B cell (primary cell): ENCODE data around the gene TP53I3. TPM values are rescaled to one million over a fixed set of nuclear protein-coding genes. Genes with fewer than 3 reads are reported as not detected.

Experiments
- ATAC-seq: fragments of 200-7000 bp; cut with Tn5 transposase; one replicate; pipeline ENCODE4 v1.10.0; 2021; ENCODE audit warnings: low read depth, mild to moderate bottlenecking, moderate number of reproducible peaks, moderate library complexity
- CTCF ChIA-PET: fragments of 350-600 bp; sonication (Branson Sonifier 250); formaldehyde crosslinking; loops from one replicate; lab custom pipeline; 2021; ENCODE audit warnings: antibody characterized with exemption, inconsistent platforms; lab: Charles Lee
- POLR2A ChIA-PET: fragments of 350-600 bp; sonication (Branson Sonifier 250); formaldehyde crosslinking; loops from one replicate; lab custom pipeline; 2021; ENCODE audit warnings: antibody characterized with exemption; lab: Charles Lee
- DNase-seq: peaks from one replicate; pipeline ENCODE4 v3.0.0; 2013
- H2AFZ ChIP-seq: 2 replicates; pipeline ENCODE4 v1.6.1; 2012; ENCODE audit warnings: mild to moderate bottlenecking, low read depth, low read length; ENCODE audit not compliant: insufficient read depth, poor library complexity, severe bottlenecking
- H3K27ac ChIP-seq, 2 donors: 1 replicate in 1 of 2; 2 replicates in 1 of 2; pipeline ENCODE4 v1.5.1; 2012 to 2013; ENCODE audit warnings: low read length in 2 of 2, mild to moderate bottlenecking in 2 of 2, moderate library complexity in 1 of 2
- H3K27me3 ChIP-seq, 4 experiments: fragments of 200-600 bp in 1 of 4; sonication (generic) in 1 of 4; replicated peaks in 1 of 4; 1 replicate in 2 of 4; 2 replicates in 2 of 4; pipeline versions ENCODE4 v1.6.1 to v1.7.0; 2013 to 2016; ENCODE audit warnings: low read length in 3 of 4, mild to moderate bottlenecking in 2 of 4, mixed read lengths in 1 of 4, moderate library complexity in 1 of 4; ENCODE audit not compliant: insufficient read depth in 4 of 4, control insufficient read depth in 3 of 4; ENCODE audit errors: control extremely low read depth in 1 of 4
- H3K36me3 ChIP-seq, 2 experiments: replicated peaks in 1 of 2; 1 replicate in 1 of 2; 2 replicates in 1 of 2; pipeline versions ENCODE4 v1.6.1 to v1.7.1; 2013; ENCODE audit warnings: low read length in 1 of 2; ENCODE audit not compliant: insufficient read depth in 2 of 2, control insufficient read depth in 1 of 2; ENCODE audit errors: control extremely low read depth in 1 of 2, extremely low read depth in 1 of 2
- H3K4me1 ChIP-seq, 2 donors: fragments of 200-600 bp in 1 of 2; sonication (generic) in 1 of 2; 1 replicate in 1 of 2; 2 replicates in 1 of 2; pipeline versions ENCODE4 v1.5.1 to v1.6.1; 2013 to 2017; ENCODE audit warnings: low read length in 2 of 2; ENCODE audit not compliant: control insufficient read depth in 2 of 2, insufficient read depth in 2 of 2
- H3K4me2 ChIP-seq: replicated peaks from 2 replicates; pipeline ENCODE3; 2012; ENCODE audit warnings: mild to moderate bottlenecking, low read depth, low read length; ENCODE audit not compliant: poor library complexity, severe bottlenecking
- H3K4me3 ChIP-seq, 5 experiments: fragments of 200-600 bp in 1 of 5; sonication (generic) in 1 of 5; 1 replicate in 3 of 5; 2 replicates in 2 of 5; pipeline versions ENCODE4 v1.5.1 to v1.7.0; 2011 to 2016; ENCODE audit warnings: low read length in 4 of 5, mild to moderate bottlenecking in 4 of 5, low read depth in 2 of 5, control low read depth in 1 of 5, moderate library complexity in 1 of 5; ENCODE audit not compliant: insufficient read depth in 1 of 5; ENCODE audit errors: control extremely low read depth in 1 of 5, extremely low read depth in 1 of 5
- H3K79me2 ChIP-seq: fragments of 200-600 bp; sonication (generic); one replicate; pipeline ENCODE4 v1.6.0; 2016; ENCODE audit warnings: low read length; ENCODE audit not compliant: control insufficient read depth, insufficient read depth
- H3K9ac ChIP-seq: fragments of 200-600 bp; sonication (generic); 2 replicates; pipeline ENCODE4 v1.6.1; 2017; ENCODE audit warnings: mild to moderate bottlenecking, low read length, moderate library complexity
- H3K9me3 ChIP-seq, 3 donors: one replicate each; pipeline versions ENCODE4 v1.6.1 to v1.7.1; 2013; ENCODE audit warnings: low read length in 2 of 3; ENCODE audit not compliant: control insufficient read depth in 2 of 3, insufficient read depth in 1 of 3; ENCODE audit errors: control extremely low read depth in 1 of 3
- H4K20me1 ChIP-seq: 2 replicates; pipeline ENCODE4 v1.6.0; 2012; ENCODE audit warnings: mild to moderate bottlenecking, low read length; ENCODE audit not compliant: insufficient read depth, control insufficient read depth, poor library complexity, severe bottlenecking
- H3K27ac Mint-ChIP-seq: one replicate; pipeline ENCODE4 v1.8.0; 2021; ENCODE audit warnings: mixed read lengths
- H3K27me3 Mint-ChIP-seq: one replicate; pipeline ENCODE4 v1.8.0; 2021; ENCODE audit warnings: mixed read lengths
- H3K4me1 Mint-ChIP-seq: one replicate; pipeline ENCODE4 v1.8.0; 2021; ENCODE audit warnings: mixed read lengths
- H3K4me3 Mint-ChIP-seq: one replicate; pipeline ENCODE4 v1.8.0; 2021; ENCODE audit warnings: mixed read lengths
- H3K9me3 Mint-ChIP-seq: one replicate; pipeline ENCODE4 v1.8.0; 2022; ENCODE audit warnings: mixed read lengths; ENCODE audit not compliant: insufficient read depth
- CTCF ChIP-seq: fragments of 200-600 bp; IDR thresholded peaks from one replicate; pipeline ENCODE4 v1.8.0; 2022; ENCODE audit warnings: antibody characterized with exemption, mild to moderate bottlenecking
- EZH2 ChIP-seq: IDR thresholded peaks from 2 replicates; pipeline ENCODE4 v1.6.1; 2012; ENCODE audit warnings: borderline replicate concordance, low read depth, mild to moderate bottlenecking, moderate library complexity, low read length; ENCODE audit not compliant: insufficient read depth, poor library complexity, severe bottlenecking
- WGBS: methylation state at CpG from one replicate; pipeline ENCODE4 v1.1.5; 2013; ENCODE audit warnings: missing lambda C conversion rate; ENCODE audit not compliant: insufficient coverage; 5-methylcytosine and 5-hydroxymethylcytosine counted together
- intact Hi-C: fragments of 100-400 bp; cut with micrococcal nuclease; formaldehyde crosslinking; loops from one replicate; pipeline ENCODE4 v1.10.0; 2022
- polyA plus RNA-seq: library from polyadenylated mRNA; depleted of rRNA; stranded (reverse); fragments of >200 nt; gene quantifications from 2 replicates; pipeline ENCODE4 v1.2.3, GENCODE V29; 2012
- total RNA-seq, 2 donors: library from RNA; stranded (reverse); fragments of 120-200 nt in 1 of 2; gene quantifications; 1 replicate in 1 of 2; 2 replicates in 1 of 2; pipeline versions ENCODE4 v1.2.3 to v1.2.4, GENCODE V29; 2013 to 2022

The TP53I3 gene
- total and polyA plus RNA-seq, 2 donors (not counting 1 experiment from before 2014, with no cell fraction given): 3.9 to 7.3 TPM

GRCh38 chr2:24050041-24050979 is 34.3 kb downstream of the TP53I3 start:
- intact Hi-C loops: no loop called here
- peaks cover 24 to 26% of the 10 kb centered on the region in 2 donors for H3K4me1 ChIP-seq
- ChIA-PET CTCF (interaction anchor here (1.0 to 2.6 kb wide), 5 partner anchors 9 to 226 kb away, joined by 3 to 8 read pairs (median 5); partner anchors contain the start of genes ATAD2B and TP53I3), POLR2A (interaction anchor here (0.8 to 1.7 kb wide), 2 partner anchors 26 to 123 kb away, joined by 5 to 6 read pairs; partner anchors contain the start of gene ATAD2B)
- TF ChIP-seq EZH2: no peak
- TF ChIP-seq CTCF: no peak
- no peaks in the 10 kb centered on the region for H3K9me3 Mint-ChIP-seq
- peaks cover 15% of the 10 kb centered on the region for H3K79me2 ChIP-seq
- H3K4me1 Mint-ChIP-seq: peaks cover 22% of the 10 kb centered on the region
- WGBS: 6% methylated on average over 36 of the region's 47 CpGs
- H3K9me3 ChIP-seq: no peaks in the 10 kb centered on the region
- H3K27me3 Mint-ChIP-seq: no peaks in the 10 kb centered on the region
- peak overlapping the region; percentile 81 for H3K9ac ChIP-seq
- H3K4me2 ChIP-seq: peak overlapping the region; percentile 100
- no peaks in the 10 kb centered on the region for H3K36me3 ChIP-seq
- no peaks in the 10 kb centered on the region for H4K20me1 ChIP-seq
- peak overlapping the region; percentile 97 for H2AFZ ChIP-seq
- DNase-seq (peak; percentile 40), ATAC-seq (no peak)
- H3K27ac ChIP-seq: peak overlapping the region in 1 of 2 donors; percentile 30
- no peak overlapping the region for H3K4me3 Mint-ChIP-seq
- peak overlapping the region in 4 of 5 experiments; percentile 47 to 92 (median 64) for H3K4me3 ChIP-seq
- peaks cover 0 to 20% (median 2%) of the 10 kb centered on the region in 4 experiments for H3K27me3 ChIP-seq
- no peak overlapping the region for H3K27ac Mint-ChIP-seq
